NB4 (cell line): Measurements from ENCODE around the gene TRAF3.

Experiments
- POLR2A ChIP-seq: IDR thresholded peaks from 2 replicates; pipeline ENCODE4 v1.6.1; 2011; ENCODE audit warnings: mild to moderate bottlenecking; ENCODE audit not compliant: insufficient read length; ENCODE audit errors: extremely low read depth
- TF ChIP-seq, protein P1 (sequence below): IDR thresholded peaks from one replicate; pipeline ENCODE4 v1.5.1; 2012; ENCODE audit warnings: low read depth, low read length

DNA sequence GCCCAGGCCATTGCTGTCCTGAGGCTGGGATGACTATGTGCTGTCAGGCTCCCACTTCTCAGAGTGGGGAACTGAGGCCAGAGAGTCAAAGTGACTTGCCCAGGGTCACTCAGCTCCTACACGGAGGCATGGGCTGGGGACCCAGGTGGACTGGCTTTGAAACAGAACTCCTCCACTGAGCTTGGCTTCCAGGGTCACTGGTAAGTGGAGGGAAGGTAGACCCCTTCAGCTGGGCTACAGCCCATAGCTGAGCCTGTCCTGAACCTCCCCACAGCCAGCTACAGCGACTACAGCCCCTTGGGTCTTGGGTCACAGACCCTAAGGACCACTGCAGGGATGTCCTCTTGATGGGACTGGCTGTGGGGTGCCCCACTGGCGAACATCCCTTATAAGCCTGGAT is 40.3 kb upstream of the TRAF3 start:
- TF ChIP-seq POLR2A, result no peak
- TF ChIP-seq, protein P1, sequence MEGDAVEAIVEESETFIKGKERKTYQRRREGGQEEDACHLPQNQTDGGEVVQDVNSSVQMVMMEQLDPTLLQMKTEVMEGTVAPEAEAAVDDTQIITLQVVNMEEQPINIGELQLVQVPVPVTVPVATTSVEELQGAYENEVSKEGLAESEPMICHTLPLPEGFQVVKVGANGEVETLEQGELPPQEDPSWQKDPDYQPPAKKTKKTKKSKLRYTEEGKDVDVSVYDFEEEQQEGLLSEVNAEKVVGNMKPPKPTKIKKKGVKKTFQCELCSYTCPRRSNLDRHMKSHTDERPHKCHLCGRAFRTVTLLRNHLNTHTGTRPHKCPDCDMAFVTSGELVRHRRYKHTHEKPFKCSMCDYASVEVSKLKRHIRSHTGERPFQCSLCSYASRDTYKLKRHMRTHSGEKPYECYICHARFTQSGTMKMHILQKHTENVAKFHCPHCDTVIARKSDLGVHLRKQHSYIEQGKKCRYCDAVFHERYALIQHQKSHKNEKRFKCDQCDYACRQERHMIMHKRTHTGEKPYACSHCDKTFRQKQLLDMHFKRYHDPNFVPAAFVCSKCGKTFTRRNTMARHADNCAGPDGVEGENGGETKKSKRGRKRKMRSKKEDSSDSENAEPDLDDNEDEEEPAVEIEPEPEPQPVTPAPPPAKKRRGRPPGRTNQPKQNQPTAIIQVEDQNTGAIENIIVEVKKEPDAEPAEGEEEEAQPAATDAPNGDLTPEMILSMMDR, result no peak
